ENCODE measurements around the gene IDNK.

DNA sequence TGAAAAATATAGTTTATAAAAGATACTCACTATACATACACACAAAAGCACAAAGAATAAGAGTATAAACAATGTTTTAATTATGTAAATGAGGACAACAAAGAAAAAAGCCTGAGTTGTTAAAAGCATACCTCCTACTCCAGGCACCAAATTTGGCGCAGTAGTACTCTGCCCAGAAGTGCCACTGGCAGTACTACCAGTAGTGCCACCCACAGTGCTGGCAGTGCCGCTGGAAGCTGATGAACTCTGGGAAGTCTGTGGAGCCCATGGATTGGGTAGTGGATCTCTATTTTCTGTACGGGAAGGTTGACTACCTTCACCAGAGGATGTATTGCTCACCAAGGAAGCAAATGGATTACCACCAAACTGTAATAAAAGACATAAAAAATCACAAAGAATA lies 54.7 kb downstream of the IDNK start:
- TF ChIP-seq, protein P1, sequence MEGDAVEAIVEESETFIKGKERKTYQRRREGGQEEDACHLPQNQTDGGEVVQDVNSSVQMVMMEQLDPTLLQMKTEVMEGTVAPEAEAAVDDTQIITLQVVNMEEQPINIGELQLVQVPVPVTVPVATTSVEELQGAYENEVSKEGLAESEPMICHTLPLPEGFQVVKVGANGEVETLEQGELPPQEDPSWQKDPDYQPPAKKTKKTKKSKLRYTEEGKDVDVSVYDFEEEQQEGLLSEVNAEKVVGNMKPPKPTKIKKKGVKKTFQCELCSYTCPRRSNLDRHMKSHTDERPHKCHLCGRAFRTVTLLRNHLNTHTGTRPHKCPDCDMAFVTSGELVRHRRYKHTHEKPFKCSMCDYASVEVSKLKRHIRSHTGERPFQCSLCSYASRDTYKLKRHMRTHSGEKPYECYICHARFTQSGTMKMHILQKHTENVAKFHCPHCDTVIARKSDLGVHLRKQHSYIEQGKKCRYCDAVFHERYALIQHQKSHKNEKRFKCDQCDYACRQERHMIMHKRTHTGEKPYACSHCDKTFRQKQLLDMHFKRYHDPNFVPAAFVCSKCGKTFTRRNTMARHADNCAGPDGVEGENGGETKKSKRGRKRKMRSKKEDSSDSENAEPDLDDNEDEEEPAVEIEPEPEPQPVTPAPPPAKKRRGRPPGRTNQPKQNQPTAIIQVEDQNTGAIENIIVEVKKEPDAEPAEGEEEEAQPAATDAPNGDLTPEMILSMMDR (IDR thresholded peaks at IDR 0.05; ENCODE audit: insufficient read depth, low read length): no peak
- TF ChIP-seq SPI1 (IDR thresholded peaks at IDR 0.05; ENCODE audit: borderline replicate concordance, low read depth): no peak
- no peak for TF ChIP-seq POLR2AphosphoS5 (IDR thresholded peaks at IDR 0.05; ENCODE audit: low read depth)

Data from HL-60 (cell line).